ENCODE results near the gene GSTA2.

Gene GSTA2

DNA sequence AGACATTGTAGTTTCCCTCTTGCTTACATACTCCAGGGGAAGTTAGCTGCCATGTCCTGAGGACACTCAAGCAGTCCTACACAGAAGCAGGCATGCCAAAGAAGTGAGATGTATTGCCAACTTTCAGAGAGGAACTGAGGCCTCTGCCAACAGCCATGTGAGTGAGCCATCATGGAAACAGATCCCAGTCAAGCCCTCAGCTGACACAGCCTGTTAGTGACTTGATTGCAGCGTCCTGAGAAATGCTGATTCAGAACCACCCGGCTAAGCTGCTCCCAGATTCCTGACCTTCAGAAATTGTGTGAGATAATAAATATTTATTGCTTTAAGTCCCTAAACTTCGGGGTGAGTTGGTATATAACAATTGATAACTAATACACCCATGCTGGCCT lies 38.1 kb downstream of the GSTA2 start:
- Histone ChIP-seq H3K4me1 (ENCODE audit: control insufficient read depth, insufficient read depth, low read length) (peaks cover 4% of the 10 kb centered on the region; the same call in 1 of the 2 replicates), H3K27ac (ENCODE audit: extremely low read depth, low read depth, low read length) (no peak overlapping the region), H3K9me3 (ENCODE audit: control insufficient read depth, insufficient read depth, low read depth, low read length) (no peaks in the 10 kb centered on the region), H3K4me3 (ENCODE audit: low read depth, low read length) (no peak overlapping the region), H3K36me3 (ENCODE audit: control insufficient read depth in 2 of 2, insufficient read depth in 1 of 2, low read length in 2 of 2) (no peaks in the 10 kb centered on the region)
- CTCF ChIA-PET: interaction anchor here (0.5 to 3.0 kb wide), 40 partner anchors 8 to 332 kb away, joined by 3 to 18 read pairs (median 4); partner anchors contain the start of gene GSTA2
- POLR2A ChIA-PET: no interaction called here
- TF ChIP-seq WT1 (tag by site-specific recombination; IDR thresholded peaks at IDR 0.05): no peak
- TF ChIP-seq KLF7 (tag by site-specific recombination; IDR thresholded peaks at IDR 0.05; ENCODE audit: borderline replicate concordance): no peak
- no peak for TF ChIP-seq ZNF610 (tag by site-specific recombination; IDR thresholded peaks at IDR 0.05; ENCODE audit: borderline replicate concordance)
- TF ChIP-seq, protein P1, sequence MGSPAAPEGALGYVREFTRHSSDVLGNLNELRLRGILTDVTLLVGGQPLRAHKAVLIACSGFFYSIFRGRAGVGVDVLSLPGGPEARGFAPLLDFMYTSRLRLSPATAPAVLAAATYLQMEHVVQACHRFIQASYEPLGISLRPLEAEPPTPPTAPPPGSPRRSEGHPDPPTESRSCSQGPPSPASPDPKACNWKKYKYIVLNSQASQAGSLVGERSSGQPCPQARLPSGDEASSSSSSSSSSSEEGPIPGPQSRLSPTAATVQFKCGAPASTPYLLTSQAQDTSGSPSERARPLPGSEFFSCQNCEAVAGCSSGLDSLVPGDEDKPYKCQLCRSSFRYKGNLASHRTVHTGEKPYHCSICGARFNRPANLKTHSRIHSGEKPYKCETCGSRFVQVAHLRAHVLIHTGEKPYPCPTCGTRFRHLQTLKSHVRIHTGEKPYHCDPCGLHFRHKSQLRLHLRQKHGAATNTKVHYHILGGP (tag by site-specific recombination; IDR thresholded peaks at IDR 0.05): no peak
- no peak for TF ChIP-seq KLF1 (tag by site-specific recombination; IDR thresholded peaks at IDR 0.05)
- TF ChIP-seq ZNF677 (tag by site-specific recombination; IDR thresholded peaks at IDR 0.05): no peak

DNA sequence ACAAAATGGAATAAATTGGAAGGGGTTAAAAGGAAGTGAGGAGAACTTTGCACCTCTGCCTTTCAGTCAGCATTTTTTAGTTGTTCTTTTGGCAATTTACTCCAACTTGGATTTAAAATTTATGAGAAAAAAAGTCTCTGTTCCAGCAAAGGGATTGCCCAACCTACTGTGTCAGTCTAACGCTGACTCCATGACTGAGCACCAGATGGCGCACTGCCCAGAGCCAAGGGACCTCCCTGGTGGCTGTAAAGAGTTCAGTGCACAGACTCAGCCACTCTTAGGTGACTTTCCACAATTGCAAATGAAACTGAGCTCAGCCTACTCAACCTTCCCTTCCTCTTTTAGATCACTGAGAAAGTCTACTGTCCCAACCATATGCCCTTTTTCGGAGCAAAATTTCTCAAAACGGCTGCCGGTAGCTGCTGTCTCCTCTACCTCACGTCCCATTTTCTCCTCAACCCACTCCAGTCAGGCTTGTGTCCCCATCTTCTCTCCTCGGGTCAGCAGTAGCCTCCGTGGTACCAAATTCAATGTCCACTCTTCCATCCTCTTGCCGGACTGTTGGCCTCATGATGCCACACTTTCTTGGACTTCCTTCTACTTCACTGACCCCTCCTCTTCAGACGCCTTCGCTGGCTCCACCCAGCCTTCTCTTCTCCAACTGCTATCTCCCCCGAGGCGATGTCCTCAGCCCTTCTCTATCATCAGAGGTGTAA lies 38.7 kb downstream of the GSTA2 start:
- Histone ChIP-seq H3K4me1 (ENCODE audit: control insufficient read depth, insufficient read depth, low read length) (peaks cover 4% of the 10 kb centered on the region; the same call in 1 of the 2 replicates), H3K27ac (ENCODE audit: extremely low read depth, low read depth, low read length) (no peak overlapping the region), H3K36me3 (ENCODE audit: control insufficient read depth in 2 of 2, insufficient read depth in 1 of 2, low read length in 2 of 2) (no peaks in the 10 kb centered on the region), H3K9me3 (ENCODE audit: control insufficient read depth, insufficient read depth, low read depth, low read length) (no peaks in the 10 kb centered on the region), H3K4me3 (ENCODE audit: low read depth, low read length) (no peak overlapping the region)
- POLR2A ChIA-PET: no interaction called here
- CTCF ChIA-PET: interaction anchor here (0.5 to 3.0 kb wide), 41 partner anchors 9 to 333 kb away, joined by 3 to 18 read pairs (median 3); partner anchors contain the start of gene GSTA2
- 0 out of 2 replicates have a peak, but pooled peaks have one; percentile 28 for TF ChIP-seq ZSCAN30 (tag by site-specific recombination; IDR thresholded peaks at IDR 0.05)
- no peak for TF ChIP-seq ZBTB1 (tag by site-specific recombination; IDR thresholded peaks at IDR 0.05)
- TF ChIP-seq ZBTB7A (tag by site-specific recombination; IDR thresholded peaks at IDR 0.05; ENCODE audit: low read depth): no peak
- peak; percentile 43; the same call in 1 of the 2 replicates for TF ChIP-seq ZNF660 (tag by site-specific recombination; IDR thresholded peaks at IDR 0.05)
- no peak for TF ChIP-seq ZNF558 (tag by site-specific recombination; IDR thresholded peaks at IDR 0.05)
- TF ChIP-seq, protein P2, sequence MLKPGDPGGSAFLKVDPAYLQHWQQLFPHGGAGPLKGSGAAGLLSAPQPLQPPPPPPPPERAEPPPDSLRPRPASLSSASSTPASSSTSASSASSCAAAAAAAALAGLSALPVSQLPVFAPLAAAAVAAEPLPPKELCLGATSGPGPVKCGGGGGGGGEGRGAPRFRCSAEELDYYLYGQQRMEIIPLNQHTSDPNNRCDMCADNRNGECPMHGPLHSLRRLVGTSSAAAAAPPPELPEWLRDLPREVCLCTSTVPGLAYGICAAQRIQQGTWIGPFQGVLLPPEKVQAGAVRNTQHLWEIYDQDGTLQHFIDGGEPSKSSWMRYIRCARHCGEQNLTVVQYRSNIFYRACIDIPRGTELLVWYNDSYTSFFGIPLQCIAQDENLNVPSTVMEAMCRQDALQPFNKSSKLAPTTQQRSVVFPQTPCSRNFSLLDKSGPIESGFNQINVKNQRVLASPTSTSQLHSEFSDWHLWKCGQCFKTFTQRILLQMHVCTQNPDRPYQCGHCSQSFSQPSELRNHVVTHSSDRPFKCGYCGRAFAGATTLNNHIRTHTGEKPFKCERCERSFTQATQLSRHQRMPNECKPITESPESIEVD (tag by site-specific recombination; IDR thresholded peaks at IDR 0.05): no peak
- TF ChIP-seq ZNF404 (tag by site-specific recombination; IDR thresholded peaks at IDR 0.05): no peak
- peak; percentile 55; the same call in 1 of the 2 replicates for TF ChIP-seq PRDM1 (tag by site-specific recombination; IDR thresholded peaks at IDR 0.05)
- no peak for TF ChIP-seq ZNF670 (tag by site-specific recombination; IDR thresholded peaks at IDR 0.05; ENCODE audit: low read depth)
- no peak for TF ChIP-seq ZNF10 (tag by site-specific recombination; IDR thresholded peaks at IDR 0.05)
- TF ChIP-seq, protein P3, sequence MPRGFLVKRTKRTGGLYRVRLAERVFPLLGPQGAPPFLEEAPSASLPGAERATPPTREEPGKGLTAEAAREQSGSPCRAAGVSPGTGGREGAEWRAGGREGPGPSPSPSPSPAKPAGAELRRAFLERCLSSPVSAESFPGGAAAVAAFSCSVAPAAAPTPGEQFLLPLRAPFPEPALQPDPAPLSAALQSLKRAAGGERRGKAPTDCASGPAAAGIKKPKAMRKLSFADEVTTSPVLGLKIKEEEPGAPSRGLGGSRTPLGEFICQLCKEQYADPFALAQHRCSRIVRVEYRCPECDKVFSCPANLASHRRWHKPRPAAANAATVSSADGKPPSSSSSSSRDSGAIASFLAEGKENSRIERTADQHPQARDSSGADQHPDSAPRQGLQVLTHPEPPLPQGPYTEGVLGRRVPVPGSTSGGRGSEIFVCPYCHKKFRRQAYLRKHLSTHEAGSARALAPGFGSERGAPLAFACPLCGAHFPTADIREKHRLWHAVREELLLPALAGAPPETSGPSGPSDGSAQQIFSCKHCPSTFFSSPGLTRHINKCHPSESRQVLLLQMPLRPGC (tag by site-specific recombination; IDR thresholded peaks at IDR 0.05): no peak
- no peak for TF ChIP-seq ZNF341 (tag by site-specific recombination; IDR thresholded peaks at IDR 0.05; ENCODE audit: low read depth)
- TF ChIP-seq ZNF202 (tag by site-specific recombination; IDR thresholded peaks at IDR 0.05; ENCODE audit: borderline replicate concordance): no peak
- no peak for TF ChIP-seq YY2 (tag by site-specific recombination; IDR thresholded peaks at IDR 0.05)
- TF ChIP-seq ZNF585B (tag by site-specific recombination; IDR thresholded peaks at IDR 0.05): no peak
- TF ChIP-seq ZNF629 (tag by site-specific recombination; IDR thresholded peaks at IDR 0.05): no peak
- peak; percentile 60 for TF ChIP-seq ZNF654 (tag by site-specific recombination; IDR thresholded peaks at IDR 0.05; ENCODE audit: low read depth)
- TF ChIP-seq ZNF23 (tag by site-specific recombination; IDR thresholded peaks at IDR 0.05; ENCODE audit: borderline replicate concordance): no peak
- TF ChIP-seq, protein P4, sequence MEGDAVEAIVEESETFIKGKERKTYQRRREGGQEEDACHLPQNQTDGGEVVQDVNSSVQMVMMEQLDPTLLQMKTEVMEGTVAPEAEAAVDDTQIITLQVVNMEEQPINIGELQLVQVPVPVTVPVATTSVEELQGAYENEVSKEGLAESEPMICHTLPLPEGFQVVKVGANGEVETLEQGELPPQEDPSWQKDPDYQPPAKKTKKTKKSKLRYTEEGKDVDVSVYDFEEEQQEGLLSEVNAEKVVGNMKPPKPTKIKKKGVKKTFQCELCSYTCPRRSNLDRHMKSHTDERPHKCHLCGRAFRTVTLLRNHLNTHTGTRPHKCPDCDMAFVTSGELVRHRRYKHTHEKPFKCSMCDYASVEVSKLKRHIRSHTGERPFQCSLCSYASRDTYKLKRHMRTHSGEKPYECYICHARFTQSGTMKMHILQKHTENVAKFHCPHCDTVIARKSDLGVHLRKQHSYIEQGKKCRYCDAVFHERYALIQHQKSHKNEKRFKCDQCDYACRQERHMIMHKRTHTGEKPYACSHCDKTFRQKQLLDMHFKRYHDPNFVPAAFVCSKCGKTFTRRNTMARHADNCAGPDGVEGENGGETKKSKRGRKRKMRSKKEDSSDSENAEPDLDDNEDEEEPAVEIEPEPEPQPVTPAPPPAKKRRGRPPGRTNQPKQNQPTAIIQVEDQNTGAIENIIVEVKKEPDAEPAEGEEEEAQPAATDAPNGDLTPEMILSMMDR (tag by site-specific recombination; IDR thresholded peaks at IDR 0.05): peak; percentile 69; the same call in 1 of the 2 replicates
- TF ChIP-seq, protein P5, sequence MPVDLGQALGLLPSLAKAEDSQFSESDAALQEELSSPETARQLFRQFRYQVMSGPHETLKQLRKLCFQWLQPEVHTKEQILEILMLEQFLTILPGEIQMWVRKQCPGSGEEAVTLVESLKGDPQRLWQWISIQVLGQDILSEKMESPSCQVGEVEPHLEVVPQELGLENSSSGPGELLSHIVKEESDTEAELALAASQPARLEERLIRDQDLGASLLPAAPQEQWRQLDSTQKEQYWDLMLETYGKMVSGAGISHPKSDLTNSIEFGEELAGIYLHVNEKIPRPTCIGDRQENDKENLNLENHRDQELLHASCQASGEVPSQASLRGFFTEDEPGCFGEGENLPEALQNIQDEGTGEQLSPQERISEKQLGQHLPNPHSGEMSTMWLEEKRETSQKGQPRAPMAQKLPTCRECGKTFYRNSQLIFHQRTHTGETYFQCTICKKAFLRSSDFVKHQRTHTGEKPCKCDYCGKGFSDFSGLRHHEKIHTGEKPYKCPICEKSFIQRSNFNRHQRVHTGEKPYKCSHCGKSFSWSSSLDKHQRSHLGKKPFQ (tag by site-specific recombination; IDR thresholded peaks at IDR 0.05): no peak
- 0 out of 2 replicates have a peak, but pooled peaks have one; percentile 30 for TF ChIP-seq ZBTB48 (tag by site-specific recombination; IDR thresholded peaks at IDR 0.05)
